Keratinocyte (primary cell): Measurements from ENCODE around the gene PAK2.

Experiments
- CTCF ChIP-seq, 3 experiments: IDR thresholded peaks in 1 of 3; conservative IDR thresholded peaks in 1 of 3; optimal IDR thresholded peaks in 1 of 3; 2 replicates in 2 of 3; 3 replicates in 1 of 3; pipeline versions ENCODE3 to v1.5.1; 2011; ENCODE audit warnings: low read length in 3 of 3, mild to moderate bottlenecking in 3 of 3, moderate library complexity in 2 of 3, control low read depth in 1 of 3, inconsistent platforms in 1 of 3; ENCODE audit not compliant: insufficient read depth in 2 of 3; ENCODE audit errors: extremely low read depth in 1 of 3
- EZH2 ChIP-seq: IDR thresholded peaks from one replicate; pipeline ENCODE4 v1.6.1; 2012; ENCODE audit warnings: inconsistent platforms, mild to moderate bottlenecking, low read length, moderate library complexity

DNA sequence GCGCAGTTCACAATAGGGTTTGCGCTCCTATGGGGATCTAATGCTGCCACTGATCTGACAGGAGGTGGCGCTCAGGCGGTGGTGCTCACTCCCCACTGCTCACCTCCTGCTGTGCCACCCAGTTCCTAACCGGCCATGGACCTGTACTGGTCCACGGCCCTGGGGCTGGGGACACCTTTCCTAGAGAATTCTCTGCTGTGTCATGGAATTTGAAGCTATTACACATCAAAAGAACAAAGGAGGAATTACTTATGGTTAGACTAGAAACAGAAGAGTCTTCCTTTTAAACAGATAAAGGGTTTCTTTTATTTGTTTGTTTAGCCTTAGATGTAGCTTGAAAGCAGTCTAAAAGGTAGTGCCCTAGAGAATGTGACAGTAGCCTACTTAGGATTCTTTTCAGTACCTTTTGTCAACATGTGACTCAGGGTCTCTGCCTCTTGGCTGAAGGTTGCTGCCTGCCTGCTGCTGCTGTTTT, 50.3 kb downstream of the PAK2 start:
- TF ChIP-seq CTCF (optimal IDR thresholded peaks at IDR 0.05 in 1 of 3, IDR thresholded peaks at IDR 0.05 in 1 of 3, conservative IDR thresholded peaks at IDR 0.05 in 1 of 3; ENCODE audit: extremely low read depth in 1 of 3, insufficient read depth in 2 of 3, low read length in 3 of 3) (peak in 1 of 3 experiments; percentile 16), EZH2 (no peak)
